NCI-H2029 treated with DMSO at 0.1 percent for 48 hours (cell line): Measurements from ENCODE around the gene THUMPD3.

Experiments
- DNase-seq: peaks from one replicate; lab custom pipeline; 2025; lab: John Stamatoyannopoulos, UW

THUMPD3 gene, protein sequence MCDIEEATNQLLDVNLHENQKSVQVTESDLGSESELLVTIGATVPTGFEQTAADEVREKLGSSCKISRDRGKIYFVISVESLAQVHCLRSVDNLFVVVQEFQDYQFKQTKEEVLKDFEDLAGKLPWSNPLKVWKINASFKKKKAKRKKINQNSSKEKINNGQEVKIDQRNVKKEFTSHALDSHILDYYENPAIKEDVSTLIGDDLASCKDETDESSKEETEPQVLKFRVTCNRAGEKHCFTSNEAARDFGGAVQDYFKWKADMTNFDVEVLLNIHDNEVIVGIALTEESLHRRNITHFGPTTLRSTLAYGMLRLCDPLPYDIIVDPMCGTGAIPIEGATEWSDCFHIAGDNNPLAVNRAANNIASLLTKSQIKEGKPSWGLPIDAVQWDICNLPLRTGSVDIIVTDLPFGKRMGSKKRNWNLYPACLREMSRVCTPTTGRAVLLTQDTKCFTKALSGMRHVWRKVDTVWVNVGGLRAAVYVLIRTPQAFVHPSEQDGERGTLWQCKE

DNA sequence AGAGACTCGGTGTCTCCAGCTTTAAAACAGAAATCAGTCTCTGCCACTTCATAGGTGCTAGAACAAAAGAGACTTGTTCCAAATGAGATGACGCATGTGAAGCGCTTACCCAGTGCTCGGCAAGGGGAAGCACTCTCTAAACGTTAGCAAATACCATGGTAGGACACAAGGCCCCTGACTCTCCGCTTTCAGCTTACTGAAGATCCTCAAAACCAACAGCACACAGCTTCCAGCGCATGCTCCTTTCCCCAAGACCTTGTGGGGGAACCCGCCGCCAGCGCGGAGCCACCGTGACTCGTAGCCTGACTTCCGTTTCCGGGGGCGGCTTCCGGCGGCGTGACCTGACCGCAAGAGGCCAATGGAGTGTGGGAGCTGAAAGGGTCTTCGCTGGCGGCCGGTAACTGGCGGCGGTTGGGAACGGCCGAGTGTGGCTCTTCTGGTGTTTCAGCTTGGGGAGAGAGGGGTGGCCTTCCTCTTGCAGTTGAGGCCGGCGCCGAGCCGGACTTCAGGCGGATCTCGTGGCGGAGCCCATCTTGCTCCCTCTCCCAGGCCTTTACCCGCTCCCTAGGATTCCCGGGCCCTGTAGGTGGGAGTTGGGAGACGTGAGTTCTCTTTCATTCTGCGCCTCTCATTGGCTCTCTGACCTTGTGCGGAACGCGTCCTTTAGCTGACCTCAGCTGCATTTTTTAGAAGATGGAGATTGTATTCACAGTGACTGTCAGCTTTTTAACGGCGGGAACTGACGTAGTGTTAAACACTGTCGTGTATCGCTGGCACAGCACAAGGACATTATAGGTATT lies at the start of gene THUMPD3:
TSS of gene THUMPD3 (plus strand) at position 324 of the 800 bp plus-strand sequence. CDS start 2,015 bp downstream, outside the sequence.
- DNase-seq = peak; percentile 94

DNA sequence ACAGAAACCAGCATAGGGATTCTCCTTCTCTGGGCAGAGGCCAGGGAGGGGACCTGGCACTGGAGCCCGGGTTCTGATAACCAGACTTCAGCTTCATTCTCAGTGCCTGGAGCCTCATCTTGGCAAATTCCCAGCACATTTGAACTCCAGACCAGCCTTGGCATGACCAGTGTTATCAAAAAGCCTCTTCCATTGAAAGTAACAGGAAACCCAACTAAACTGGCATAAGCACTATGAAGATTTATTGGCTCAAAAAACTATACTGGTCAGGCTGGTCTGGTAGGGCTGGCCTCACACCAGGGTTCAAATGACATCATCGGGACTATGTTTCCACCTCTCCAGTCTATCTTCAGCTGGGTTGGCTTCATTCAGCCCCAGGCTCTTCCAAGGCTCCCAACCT lies 48.1 kb upstream of the THUMPD3 start:
- DNase-seq = peak; percentile 52

DNA sequence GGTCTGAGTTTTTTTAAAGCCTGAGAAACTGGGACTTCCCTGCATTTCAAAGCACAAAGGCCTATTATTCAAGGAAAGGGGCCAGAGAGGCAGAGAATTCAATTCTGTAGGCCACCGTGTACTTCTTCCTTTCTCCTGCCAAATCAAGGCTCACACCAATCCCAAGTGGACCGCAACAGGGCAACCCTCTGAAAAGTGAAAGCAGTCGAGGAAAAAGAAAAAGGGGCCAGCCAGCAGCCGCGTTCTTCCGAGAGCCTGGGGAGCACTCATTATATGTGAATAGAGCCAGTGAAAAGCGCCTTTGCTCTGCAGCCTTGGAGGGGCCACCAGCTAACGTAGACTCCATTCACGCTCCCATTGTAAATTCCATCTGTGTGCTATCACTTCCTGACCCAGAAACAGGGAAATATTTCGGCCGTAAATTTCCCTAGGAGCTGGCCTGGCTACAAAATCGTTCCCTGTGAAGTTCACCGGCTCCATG lies 45.9 kb upstream of the THUMPD3 start:
- DNase-seq = no peak

DNA sequence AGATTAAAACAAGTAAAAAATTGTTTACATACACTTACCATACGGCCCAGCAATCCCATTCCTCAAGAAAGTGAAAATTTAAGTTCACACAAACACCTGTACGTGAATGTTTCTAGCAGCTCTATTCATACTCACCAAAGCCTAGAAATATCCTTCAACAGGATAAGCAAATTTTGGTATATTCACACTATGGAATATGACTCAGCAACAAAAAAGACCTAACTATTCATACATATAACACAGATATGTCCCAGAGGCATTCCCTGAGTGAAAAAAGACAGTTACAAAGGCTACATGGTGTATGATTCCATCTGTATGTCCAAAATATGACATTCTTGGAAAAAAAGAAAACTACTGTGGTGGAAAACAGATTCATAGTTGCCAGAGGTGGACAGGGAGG lies 40.1 kb upstream of the THUMPD3 start:
- DNase-seq = no peak

DNA sequence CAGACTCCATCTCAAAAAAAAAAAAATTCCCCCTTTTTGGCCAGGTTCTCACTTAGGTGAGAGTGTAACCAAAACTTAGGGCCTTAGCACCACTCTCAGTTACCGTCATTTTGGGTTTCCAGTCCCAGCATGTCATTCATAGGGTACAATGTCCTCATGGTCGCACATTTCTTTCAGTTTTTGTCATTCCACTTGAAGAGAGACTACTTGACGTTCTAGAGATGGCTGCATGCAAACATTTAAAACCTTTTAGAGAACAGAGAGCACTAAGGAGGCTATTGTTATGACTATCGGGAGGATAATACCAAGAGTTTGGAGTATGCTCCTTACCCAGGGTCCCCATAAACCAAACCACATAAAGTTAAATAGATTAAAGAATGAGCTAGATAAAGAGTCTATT lies 37.9 kb upstream of the THUMPD3 start:
- DNase-seq = no peak

DNA sequence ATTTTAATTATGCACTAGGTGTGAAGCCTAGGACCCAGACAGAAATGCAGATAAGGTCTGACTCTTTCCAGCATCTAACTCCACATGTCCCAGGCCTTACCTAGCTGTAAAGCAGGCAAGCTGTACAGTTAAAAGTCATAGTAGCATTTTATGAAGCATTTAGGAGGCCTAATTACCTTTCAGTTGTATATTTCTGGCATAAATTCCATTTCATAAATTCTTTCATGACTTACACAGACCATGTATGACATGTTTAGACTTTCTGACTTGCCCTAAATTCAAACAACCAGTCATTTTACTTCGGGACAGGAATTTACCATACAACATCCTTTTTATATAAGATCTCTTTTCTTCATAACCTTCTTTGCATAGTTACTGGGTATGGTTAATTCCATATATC lies 35.3 kb upstream of the THUMPD3 start:
- no peak for DNase-seq

DNA sequence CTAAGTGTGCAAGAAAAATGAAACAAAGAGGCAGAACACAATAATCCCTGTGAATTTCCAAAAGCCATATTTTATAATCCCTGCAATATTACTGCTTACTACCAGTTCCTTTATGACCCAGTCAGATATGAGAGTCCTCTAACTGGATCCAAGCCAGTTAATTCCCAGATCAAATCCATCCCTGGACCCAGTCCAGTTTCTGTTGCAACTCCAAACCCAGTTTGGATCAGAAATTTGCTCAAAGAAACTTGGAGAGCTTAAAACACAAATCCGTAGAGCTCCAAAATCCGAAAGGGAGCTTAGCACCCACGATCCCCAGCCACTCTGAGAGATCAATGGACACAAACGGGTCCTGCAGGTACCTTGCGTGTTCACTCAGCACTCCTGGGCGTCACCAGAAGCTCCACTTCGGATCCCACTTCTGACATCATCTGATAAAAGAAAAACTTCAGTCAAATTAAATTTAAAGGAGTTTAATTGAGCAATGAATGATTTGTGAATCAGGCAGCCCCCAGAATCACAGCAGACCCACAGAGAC lies 32.6 kb upstream of the THUMPD3 start:
- no peak for DNase-seq

DNA sequence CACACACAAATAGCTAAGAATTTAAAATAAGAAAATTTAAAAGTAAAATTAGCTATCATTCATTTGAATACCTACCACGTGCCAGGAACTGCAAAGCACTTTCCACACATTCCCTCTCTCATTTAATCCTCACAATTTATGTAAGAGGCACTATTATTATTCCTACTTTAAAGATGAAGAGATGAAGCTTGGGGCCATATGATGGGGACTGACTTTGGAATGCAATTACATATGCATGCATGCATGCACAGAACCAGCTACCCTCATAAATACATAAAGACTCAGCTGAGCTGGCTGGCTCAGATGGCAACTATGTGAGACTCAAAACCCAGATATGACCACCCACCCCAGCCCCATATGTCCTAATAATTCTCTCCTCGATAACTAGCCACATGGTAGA lies 31.7 kb upstream of the THUMPD3 start:
- DNase-seq = no peak

DNA sequence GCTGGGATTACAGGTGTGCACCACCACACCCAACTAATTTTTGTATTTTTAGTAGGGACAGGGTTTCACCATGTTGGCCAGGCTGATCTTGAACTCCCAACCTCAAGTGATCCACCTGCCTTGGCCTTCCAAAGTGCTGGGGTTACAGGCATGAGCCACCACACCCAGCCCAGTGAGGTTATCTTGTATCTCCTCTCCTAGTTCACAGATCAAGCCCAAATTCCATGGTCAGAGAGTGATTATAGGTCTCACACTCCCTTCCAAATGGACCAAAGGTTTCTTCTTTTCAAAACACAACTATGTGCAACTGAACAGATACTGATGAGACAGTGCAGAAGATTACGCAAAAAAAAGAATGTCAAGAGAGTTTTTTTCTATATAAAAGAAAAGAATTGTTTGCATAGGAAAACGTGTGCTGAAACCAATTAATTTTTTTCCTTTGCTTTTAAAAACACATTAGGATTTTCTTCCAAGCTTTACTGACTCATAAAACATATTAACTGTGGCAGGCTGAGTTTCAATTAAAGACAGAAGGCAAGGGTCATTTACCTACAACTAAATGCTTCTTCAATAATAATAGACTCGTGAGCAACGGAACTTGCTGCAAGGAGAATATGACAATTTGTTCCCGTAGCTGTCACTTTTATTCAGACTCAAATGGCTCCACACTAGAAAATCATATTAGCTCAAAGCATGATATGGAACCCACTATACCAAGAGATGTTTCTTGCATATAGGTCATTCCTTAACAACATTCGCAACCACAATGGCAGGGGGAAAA lies 30.4 kb upstream of the THUMPD3 start:
- no peak for DNase-seq

DNA sequence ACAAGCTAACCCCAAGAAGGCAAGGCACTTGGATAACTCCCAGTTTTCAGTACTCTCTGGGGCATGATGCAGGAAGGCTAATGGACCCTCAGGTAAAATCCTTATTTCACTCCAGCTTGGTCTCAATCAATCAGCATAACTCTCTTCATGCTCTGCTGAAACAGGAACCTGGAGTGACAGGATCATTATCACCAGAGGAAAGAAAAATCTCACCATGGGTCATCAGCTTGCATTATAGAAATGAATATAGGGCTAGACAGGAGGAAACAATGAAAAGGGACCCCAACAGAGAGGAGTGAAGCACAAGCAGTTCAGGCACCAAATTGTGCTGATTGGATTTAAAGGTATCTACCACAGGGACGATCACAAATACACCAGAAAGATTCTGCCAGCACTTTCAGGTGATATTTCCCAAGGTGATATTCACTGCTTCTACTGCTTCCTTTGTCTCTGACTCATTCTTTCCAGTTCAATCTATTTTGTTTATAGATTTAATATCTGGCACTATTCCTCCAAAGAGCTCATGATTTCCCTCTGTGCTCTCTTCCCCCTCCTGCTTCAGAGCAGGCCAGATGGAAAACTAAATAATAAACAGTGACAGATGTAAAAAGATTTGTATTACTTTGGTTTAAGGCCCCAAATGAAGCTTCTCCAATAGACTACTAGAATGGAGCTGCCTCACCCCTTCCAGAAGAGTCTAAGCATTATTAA lies 22.9 kb upstream of the THUMPD3 start:
- no peak for DNase-seq

DNA sequence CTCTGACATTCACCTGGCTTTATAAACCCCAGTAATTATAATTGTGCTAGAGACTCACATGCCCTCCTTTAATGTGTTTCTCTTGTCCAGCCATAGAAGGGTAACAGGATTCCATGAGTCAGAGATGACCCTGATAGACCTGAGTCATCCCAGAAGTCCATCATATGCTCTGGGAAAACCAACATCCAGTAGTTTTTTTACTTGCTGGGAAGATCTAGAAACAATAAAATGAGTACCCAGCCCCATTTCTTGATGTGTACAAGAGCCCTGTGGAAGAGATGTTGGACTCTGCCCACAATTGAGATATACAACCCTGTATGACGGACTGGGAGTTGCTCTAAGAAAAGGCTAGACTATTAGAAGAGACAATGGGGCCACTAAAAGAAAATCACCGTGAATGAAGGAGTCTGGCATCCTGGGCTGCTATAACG lies 22.4 kb upstream of the THUMPD3 start:
- no peak for DNase-seq

DNA sequence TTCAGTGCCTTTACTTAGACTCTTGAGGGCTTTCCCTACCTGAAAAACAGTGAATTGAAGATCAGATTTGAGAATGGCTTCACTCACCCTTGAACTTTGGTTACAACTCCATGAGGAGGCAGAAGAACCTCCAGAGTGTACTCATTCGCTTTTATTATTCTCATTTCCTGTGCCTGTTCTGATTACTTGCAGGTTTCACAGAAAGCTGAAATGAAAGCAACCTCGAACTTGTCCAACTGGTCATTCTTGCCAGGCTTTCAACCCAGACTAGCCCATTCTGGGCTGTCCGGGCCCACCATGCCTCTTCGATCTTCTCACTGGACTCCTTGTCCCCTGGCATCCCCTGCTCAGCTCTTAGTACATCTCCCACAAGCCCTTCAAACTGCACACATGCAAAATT lies 20.2 kb upstream of the THUMPD3 start:
- no peak for DNase-seq

DNA sequence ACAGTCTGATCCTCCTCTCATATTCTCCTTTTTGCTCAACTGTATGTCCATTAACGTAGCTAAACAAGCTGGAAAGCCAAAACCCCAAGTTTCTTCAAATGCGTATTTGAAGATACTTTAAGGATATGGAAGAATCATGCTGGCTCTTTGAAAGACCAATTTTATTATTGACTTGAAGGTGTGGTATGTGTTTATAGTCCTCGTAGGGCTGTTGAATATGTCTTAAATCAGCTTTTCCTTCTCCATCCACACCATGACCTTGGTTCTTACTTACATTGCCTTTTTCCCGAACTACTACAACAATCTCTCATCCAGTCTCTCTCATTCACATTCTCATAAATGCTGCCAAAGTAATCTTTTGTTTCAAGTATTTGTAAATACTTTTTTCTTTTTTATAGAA lies 19.7 kb upstream of the THUMPD3 start:
- DNase-seq = no peak

DNA sequence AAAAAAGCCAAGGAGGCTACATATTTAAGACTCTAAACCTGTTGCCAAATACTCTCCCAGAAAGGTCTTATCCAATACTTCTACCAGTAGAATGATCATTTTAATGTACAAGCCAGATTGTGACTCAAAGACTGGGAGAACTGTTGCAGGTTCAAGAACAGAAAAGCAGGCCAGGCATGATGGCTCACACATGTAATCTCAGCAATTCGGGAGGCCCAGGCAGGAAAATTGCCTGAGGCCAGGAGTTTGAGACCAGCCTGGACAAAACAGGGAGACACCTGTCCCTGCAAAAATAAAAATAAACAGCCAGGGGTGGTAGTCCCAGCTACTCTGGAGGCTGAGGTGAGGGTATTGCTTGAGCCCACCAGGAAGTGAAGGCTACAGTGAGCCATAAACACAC lies 17.8 kb upstream of the THUMPD3 start:
- DNase-seq = no peak

DNA sequence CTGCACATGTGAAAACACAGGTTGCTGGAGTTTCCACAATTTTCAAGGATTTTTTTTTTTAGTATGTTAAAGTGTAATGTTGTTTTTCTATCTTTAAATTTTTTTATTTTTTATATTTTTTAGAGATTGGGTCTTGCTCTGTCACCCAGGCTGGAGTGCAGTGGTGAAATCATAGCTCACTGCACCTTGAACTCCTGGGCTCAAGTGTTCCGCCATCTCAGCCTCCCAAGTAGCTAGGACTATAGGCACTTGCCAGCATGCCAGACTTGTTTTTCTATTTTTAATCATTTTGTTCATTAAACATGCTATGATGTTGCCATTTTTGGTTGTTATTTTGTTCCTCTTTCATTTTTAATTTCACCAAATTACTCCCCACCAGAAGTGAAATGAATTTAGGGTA lies 16.7 kb upstream of the THUMPD3 start:
- DNase-seq = no peak

DNA sequence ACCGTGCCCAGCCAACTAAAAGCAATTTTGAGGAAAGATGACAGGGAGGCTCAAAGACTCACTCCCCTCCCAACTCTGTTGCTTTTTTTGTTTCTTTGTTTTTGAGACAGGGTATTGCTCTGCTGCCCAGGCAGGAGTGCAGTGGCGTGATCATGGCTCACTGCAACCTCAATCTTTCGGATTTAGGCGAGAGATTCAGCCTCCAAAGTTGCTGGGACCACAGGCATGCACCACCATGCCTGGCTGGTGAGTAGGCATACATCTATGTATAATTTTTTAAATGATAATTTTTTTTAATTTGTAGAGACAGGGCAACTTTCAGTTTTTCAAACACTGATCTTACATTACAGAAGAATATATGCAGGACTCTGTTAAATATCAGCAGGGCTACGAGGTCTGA lies 15.8 kb upstream of the THUMPD3 start:
- no peak for DNase-seq

DNA sequence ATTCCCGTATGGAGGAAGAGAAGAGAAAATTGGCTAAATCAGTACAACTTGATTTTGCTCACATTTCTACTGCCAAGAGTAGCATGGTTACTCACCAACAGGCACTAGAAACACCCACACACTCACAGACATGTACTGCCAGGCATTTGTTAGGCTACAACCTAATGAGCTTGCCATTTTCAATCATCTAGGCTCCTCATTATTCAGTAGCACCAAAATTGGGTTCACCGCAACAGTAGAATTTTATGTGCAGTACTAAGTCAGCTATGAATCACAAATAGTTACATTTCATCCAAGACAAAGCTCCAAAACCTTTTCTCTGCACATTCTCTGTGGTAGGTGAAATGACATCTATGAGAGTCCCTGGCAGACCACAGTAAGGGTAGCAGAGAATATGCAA lies 15.0 kb upstream of the THUMPD3 start:
- no peak for DNase-seq

DNA sequence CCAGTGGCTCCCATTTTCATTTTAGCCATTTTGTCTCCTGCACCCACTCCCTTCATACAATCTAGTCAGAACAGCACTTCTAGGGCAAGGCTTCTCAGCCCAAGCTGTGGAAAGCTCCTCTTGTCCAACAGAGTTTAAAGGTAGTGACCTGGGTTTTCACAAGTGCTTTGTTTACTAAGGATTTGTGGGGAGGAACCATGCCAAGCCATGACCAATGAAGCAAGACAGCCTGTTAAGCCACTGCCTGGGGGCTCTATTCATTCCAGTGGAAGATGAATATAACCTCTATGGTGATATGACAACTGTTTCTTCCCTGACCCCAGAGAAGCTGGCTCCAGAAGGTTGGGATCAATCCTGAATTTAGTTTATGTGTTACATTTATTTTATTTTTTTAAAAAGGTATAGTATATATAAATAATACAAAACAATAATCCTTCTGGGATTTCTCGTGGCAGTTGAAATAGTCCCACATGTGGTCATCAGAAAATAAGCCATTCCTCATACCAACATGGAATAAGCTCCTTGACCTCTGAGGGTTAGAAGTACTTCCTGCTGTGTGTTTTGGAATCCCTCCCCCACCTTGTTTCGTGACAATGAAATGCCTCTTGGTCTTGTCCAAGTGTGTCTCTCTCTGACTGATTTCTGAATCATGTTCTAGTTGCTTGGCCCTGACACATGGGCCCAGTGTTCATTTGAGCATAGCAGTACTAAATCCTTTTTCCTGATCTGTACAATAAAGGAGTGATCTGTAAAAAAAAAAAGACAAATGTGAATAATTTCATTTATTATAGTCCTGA lies 13.3 kb upstream of the THUMPD3 start:
- peak; percentile 46 for DNase-seq

DNA sequence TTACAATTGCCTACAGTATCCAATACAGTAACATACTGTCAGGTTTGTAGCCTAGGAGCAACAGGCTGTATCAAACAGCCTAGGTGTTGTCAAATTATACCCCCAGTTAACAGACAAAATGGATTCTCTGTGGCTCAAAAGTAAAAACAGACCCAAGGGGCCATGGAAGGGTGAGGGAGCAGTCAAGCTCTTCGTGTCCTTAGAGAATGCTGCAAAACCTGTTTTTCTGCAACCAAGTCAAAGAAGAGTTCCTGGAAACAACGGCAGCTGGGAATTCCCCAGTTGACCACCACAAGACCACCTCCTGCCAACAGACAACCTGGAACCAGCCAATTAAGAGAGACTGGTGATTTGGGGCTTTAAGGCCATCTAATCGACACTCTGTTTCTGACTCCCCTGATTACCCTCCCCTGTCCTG lies 11.1 kb upstream of the THUMPD3 start:
- no peak for DNase-seq
